Right lobe of liver (tissue), 4 donors: Measurements from ENCODE around the gene WDFY4.

ENCODE experiments used
- CTCF ChIP-seq, 4 donors: fragments of 200-600 bp in 3 of 4; fragments of 450-650 bp in 1 of 4; IDR thresholded peaks; one replicate each; pipeline versions ENCODE4 v1.5.1 to v1.8.0; 2016 to 2022; ENCODE audit warnings: antibody characterized with exemption in 4 of 4, mild to moderate bottlenecking in 2 of 4
- POLR2A ChIP-seq: fragments of 450-650 bp; IDR thresholded peaks from one replicate; pipeline ENCODE4 v1.6.1; 2017; ENCODE audit warnings: antibody characterized with exemption, mild to moderate bottlenecking
- donor health status: DM: no; HTN: no; CAD: no.
- donor health status: DM: no; HTN: no; CAD: no.
- donor health status: DM: no; HTN: yes; CAD: no.

GRCh38 chr10:48697091-48697490 is 12.4 kb downstream of the WDFY4 start:
- TF ChIP-seq CTCF (IDR thresholded peaks at IDR 0.05): no peak
- no peak for TF ChIP-seq POLR2A
